Caco-2 (cell line): ENCODE results near the gene MEF2C. TPM values are rescaled to one million over a fixed set of nuclear protein-coding genes. Genes with fewer than 3 reads are reported as not detected.

Source experiments
- BruUV-seq: library from RNA; stranded (reverse); fragments of 400-500 nt; replicated peaks from 2 replicates; lab custom pipeline; 2021; lab: Mats Ljungman, UMichigan
- CTCF ChIA-PET: fragments of 300-600 bp; sonication (Branson Sonifier 250); formaldehyde crosslinking; loops from one replicate; lab custom pipeline; 2022; ENCODE audit warnings: antibody characterized with exemption; lab: Charles Lee
- POLR2A ChIA-PET: fragments of 300-600 bp; sonication (Branson Sonifier 250); formaldehyde crosslinking; loops from one replicate; lab custom pipeline; 2022; ENCODE audit warnings: antibody characterized with exemption; lab: Charles Lee
- DNase-seq, 2 experiments: peaks; one replicate each; pipeline versions ENCODE4 v3.0.0 to v3.0.0-alpha.2; 2020 to 2022
- H3K27me3 ChIP-seq: replicated peaks from 2 replicates; pipeline ENCODE4 v1.6.0; 2011; ENCODE audit warnings: low read length; ENCODE audit not compliant: control insufficient read depth, insufficient read depth
- H3K36me3 ChIP-seq: 2 replicates; pipeline ENCODE4 v1.5.1; 2011; ENCODE audit warnings: low read length; ENCODE audit not compliant: control insufficient read depth, insufficient read depth
- H3K4me1 ChIP-seq: fragments of 250-450 bp; sonication (Bioruptor Pico); 2 replicates; pipeline ENCODE4 v1.5.1; 2020; ENCODE audit warnings: mild to moderate bottlenecking
- H3K4me3 ChIP-seq: 2 replicates; pipeline ENCODE4 v1.5.1; 2011; ENCODE audit warnings: low read depth, mild to moderate bottlenecking, control low read depth, low read length
- H3K9me3 ChIP-seq: fragments of 250-450 bp; sonication (Bioruptor Pico); 2 replicates; pipeline ENCODE4 v1.5.1; 2020; ENCODE audit warnings: mild to moderate bottlenecking, moderate library complexity
- H3K27ac Mint-ChIP-seq: one replicate; pipeline ENCODE4 v1.8.0; 2022; ENCODE audit warnings: mixed read lengths; ENCODE audit not compliant: unreplicated experiment
- H3K27me3 Mint-ChIP-seq: one replicate; pipeline ENCODE4 v1.8.0; 2022; ENCODE audit warnings: mixed read lengths; ENCODE audit not compliant: insufficient read depth, unreplicated experiment
- H3K36me3 Mint-ChIP-seq: one replicate; pipeline ENCODE4 v1.8.0; 2022; ENCODE audit warnings: mild to moderate bottlenecking, mixed read lengths; ENCODE audit not compliant: insufficient read depth, unreplicated experiment
- H3K4me1 Mint-ChIP-seq: one replicate; pipeline ENCODE4 v1.8.0; 2022; ENCODE audit warnings: low read depth, mixed read lengths; ENCODE audit not compliant: unreplicated experiment
- H3K4me3 Mint-ChIP-seq: one replicate; pipeline ENCODE4 v1.8.0; 2022; ENCODE audit warnings: mild to moderate bottlenecking, moderate library complexity, mixed read lengths; ENCODE audit not compliant: unreplicated experiment
- H3K9me3 Mint-ChIP-seq: one replicate; pipeline ENCODE4 v1.8.0; 2022; ENCODE audit warnings: mixed read lengths; ENCODE audit not compliant: unreplicated experiment
- CTCF ChIP-seq, 2 experiments: fragments of 200-600 bp in 1 of 2; IDR thresholded peaks; 1 replicate in 1 of 2; 2 replicates in 1 of 2; pipeline versions ENCODE4 v1.5.1 to v1.8.0; 2011 to 2022; ENCODE audit warnings: antibody characterized with exemption in 1 of 2, control low read depth in 1 of 2, inconsistent platforms in 1 of 2, low read depth in 1 of 2, low read length in 1 of 2, mild to moderate bottlenecking in 1 of 2, moderate library complexity in 1 of 2; ENCODE audit not compliant: insufficient read depth in 1 of 2, severe bottlenecking in 1 of 2, unreplicated experiment in 1 of 2
- intact Hi-C: fragments of 100-400 bp; cut with micrococcal nuclease; formaldehyde crosslinking; loops from one replicate; pipeline ENCODE4 v1.10.0; 2022; ENCODE audit not compliant: unreplicated experiment
- total RNA-seq: library from RNA; stranded (reverse); gene quantifications from 2 replicates; pipeline ENCODE4 v1.2.3, GENCODE V29; 2022

The MEF2C gene
- total RNA-seq, 1 experiment from 2014 or later: 1.5 TPM

GRCh38 chr5:88746438-88746882, 136.5 kb downstream of the MEF2C start:
- Mint-ChIP-seq H3K27ac (no peak overlapping the region), H3K4me3 (no peak overlapping the region), H3K27me3 (no peaks in the 10 kb centered on the region), H3K36me3 (no peaks in the 10 kb centered on the region), H3K4me1 (peaks cover 7% of the 10 kb centered on the region), H3K9me3 (no peaks in the 10 kb centered on the region)
- DNase-seq: no peak
- intact Hi-C loops: no loop called here
- Histone ChIP-seq H3K4me3 (no peak overlapping the region), H3K4me1 (peaks cover 29% of the 10 kb centered on the region), H3K27me3 (no peaks in the 10 kb centered on the region), H3K36me3 (no peaks in the 10 kb centered on the region), H3K9me3 (0 out of 2 replicates have a peak, but pooled peaks cover 5% of the 10 kb centered on the region)
- no TSS peak for BruUV-seq
- ChIA-PET CTCF (interaction anchor here (0.7 kb wide), 1 partner anchor 498 kb away, joined by 3 read pairs; no protein-coding TSS in a partner anchor), POLR2A (interaction anchor here (0.7 kb wide), 1 partner anchor 22 kb away, joined by 8 read pairs; no protein-coding TSS in a partner anchor)
- TF ChIP-seq CTCF (IDR thresholded peaks at IDR 0.05; ENCODE audit: insufficient read depth in 1 of 2, low read depth in 1 of 2, low read length in 1 of 2, severe bottlenecking in 1 of 2, unreplicated experiment in 1 of 2): no peak

- BruUV-seq: no TSS peak
- Histone ChIP-seq H3K36me3 (no peaks in the 10 kb centered on the region), H3K4me1 (peaks cover 29% of the 10 kb centered on the region), H3K4me3 (no peak overlapping the region), H3K9me3 (0 out of 2 replicates have a peak, but pooled peaks cover 5% of the 10 kb centered on the region), H3K27me3 (no peaks in the 10 kb centered on the region)
- CTCF ChIA-PET: no interaction called here
- peaks cover 7% of the 10 kb centered on the region for H3K4me1 Mint-ChIP-seq
- no peak overlapping the region for H3K4me3 Mint-ChIP-seq
- TF ChIP-seq CTCF (IDR thresholded peaks at IDR 0.05; ENCODE audit: insufficient read depth in 1 of 2, low read depth in 1 of 2, low read length in 1 of 2, severe bottlenecking in 1 of 2, unreplicated experiment in 1 of 2): no peak
- no peaks in the 10 kb centered on the region for H3K9me3 Mint-ChIP-seq
- no peak overlapping the region for H3K27ac Mint-ChIP-seq
- intact Hi-C loops: no loop called here
- POLR2A ChIA-PET: no interaction called here
- no peaks in the 10 kb centered on the region for H3K36me3 Mint-ChIP-seq
- no peaks in the 10 kb centered on the region for H3K27me3 Mint-ChIP-seq
- no peak for DNase-seq
These were observed 137.8 kb downstream of the MEF2C start for GRCh38 chr5:88745093-88745696.

- Histone ChIP-seq H3K36me3 (no peaks in the 10 kb centered on the region), H3K27me3 (no peaks in the 10 kb centered on the region), H3K9me3 (0 out of 2 replicates have a peak, but pooled peaks cover 5% of the 10 kb centered on the region), H3K4me1 (peaks cover 17% of the 10 kb centered on the region), H3K4me3 (no peak overlapping the region)
- DNase-seq: no peak
- Mint-ChIP-seq H3K27me3 (no peaks in the 10 kb centered on the region), H3K4me1 (peaks cover 7% of the 10 kb centered on the region), H3K36me3 (no peaks in the 10 kb centered on the region), H3K4me3 (no peak overlapping the region), H3K27ac (no peak overlapping the region), H3K9me3 (no peaks in the 10 kb centered on the region)
- intact Hi-C loops: loop anchor here (5.0 kb wide), 1 partner anchor 139 kb away; the partner anchor contains the start of gene MEF2C
- ChIA-PET POLR2A (no interaction called here), CTCF (no interaction called here)
- no peak for TF ChIP-seq CTCF (IDR thresholded peaks at IDR 0.05; ENCODE audit: insufficient read depth in 1 of 2, low read depth in 1 of 2, low read length in 1 of 2, severe bottlenecking in 1 of 2, unreplicated experiment in 1 of 2)
- no TSS peak for BruUV-seq
These were observed 139.7 kb downstream of the MEF2C start for GRCh38 chr5:88743231-88743834.
